WERI-Rb-1 (cell line): ENCODE data around the gene CFAP100.
A peak's percentile ranks its signal among the peaks of the same experiment; 100 is the strongest.

ENCODE experiments used
- DNase-seq: peaks from one replicate; pipeline ENCODE4 v3.0.0-alpha.2; 2020
- H3K27ac ChIP-seq: fragments of 250-450 bp; sonication (Bioruptor Pico); 2 replicates; pipeline ENCODE4 v1.5.1; 2020; ENCODE audit warnings: mild to moderate bottlenecking, moderate library complexity
- H3K27me3 ChIP-seq: fragments of 250-450 bp; sonication (Bioruptor Pico); 2 replicates; pipeline ENCODE4 v1.5.1; 2021; ENCODE audit warnings: mild to moderate bottlenecking, low read depth, moderate library complexity; ENCODE audit not compliant: insufficient read depth, severe bottlenecking
- H3K36me3 ChIP-seq: fragments of 250-450 bp; sonication (Bioruptor Pico); 2 replicates; pipeline ENCODE4 v1.5.1; 2020; ENCODE audit warnings: mild to moderate bottlenecking, moderate library complexity
- H3K4me3 ChIP-seq: 2 replicates; pipeline ENCODE4 v1.5.1; 2011; ENCODE audit warnings: low read depth, mild to moderate bottlenecking, control low read depth, low read length
- H3K9me3 ChIP-seq: fragments of 250-450 bp; sonication (Bioruptor Pico); 2 replicates; pipeline ENCODE4 v1.5.1; 2021; ENCODE audit warnings: mild to moderate bottlenecking, moderate library complexity; ENCODE audit not compliant: severe bottlenecking
- CTCF ChIP-seq: IDR thresholded peaks from 2 replicates; pipeline ENCODE4 v1.5.1; 2011; ENCODE audit warnings: low read depth, mild to moderate bottlenecking, control low read depth, inconsistent platforms, low read length

Gene CFAP100

DNA sequence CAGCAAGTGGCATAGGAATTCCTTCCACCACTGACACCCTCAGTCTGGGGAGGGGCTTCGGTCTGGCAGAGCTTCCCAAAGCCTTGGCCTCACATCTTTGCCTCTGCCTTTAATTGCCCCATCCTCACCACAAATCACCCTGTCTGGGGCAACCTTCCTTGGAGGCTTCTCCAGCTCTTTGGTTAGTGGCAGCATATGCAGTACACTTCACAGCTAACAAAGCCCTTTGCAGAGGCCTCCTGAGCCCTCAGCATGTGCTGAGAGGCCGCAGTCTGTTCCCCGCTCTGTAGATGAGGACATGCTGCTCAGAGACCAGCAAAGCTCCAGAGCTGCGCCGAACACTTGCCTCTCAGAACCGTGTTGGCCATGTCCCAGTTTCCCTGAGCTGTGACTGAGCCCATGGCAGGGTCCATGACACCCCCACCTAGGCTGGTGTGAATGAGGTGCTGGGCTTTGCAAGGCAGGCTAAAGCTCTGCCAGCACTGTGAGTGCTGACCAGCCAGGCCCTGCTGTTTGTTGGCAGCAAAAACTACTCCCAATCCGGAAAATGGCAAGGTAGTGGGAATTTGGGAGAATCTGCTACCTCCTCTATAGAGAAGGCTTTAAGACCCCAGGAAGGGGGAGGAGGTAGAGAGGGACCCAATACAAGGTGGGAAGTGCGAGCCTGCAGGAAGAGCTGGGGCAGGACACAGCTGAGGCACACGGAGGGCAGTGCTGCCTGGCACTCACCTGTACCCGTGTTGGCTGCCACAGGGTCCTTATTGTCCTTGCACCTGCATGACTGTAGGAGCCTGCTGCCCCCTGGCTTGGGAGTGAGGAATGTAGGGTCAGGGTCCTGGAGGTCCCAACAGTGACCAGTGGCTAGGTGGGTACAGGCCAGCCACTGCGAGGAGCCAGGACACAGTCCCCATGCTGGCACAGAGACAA, 29.1 kb upstream of the CFAP100 start:
- no peaks in the 10 kb centered on the region for H3K27me3 ChIP-seq
- H3K36me3 ChIP-seq, result no peaks in the 10 kb centered on the region
- TF ChIP-seq CTCF, result peak; percentile 42
- H3K9me3 ChIP-seq, result no peaks in the 10 kb centered on the region
- no peak for DNase-seq
- H3K4me3 ChIP-seq, result no peak overlapping the region
- no peak overlapping the region for H3K27ac ChIP-seq

GRCh38 chr3:126367316-126367805, 27.3 kb upstream of the CFAP100 start:
- H3K4me3 ChIP-seq, result no peak overlapping the region
- H3K27ac ChIP-seq, result no peak overlapping the region
- no peaks in the 10 kb centered on the region for H3K9me3 ChIP-seq
- no peaks in the 10 kb centered on the region for H3K27me3 ChIP-seq
- no peak for DNase-seq
- H3K36me3 ChIP-seq, result no peaks in the 10 kb centered on the region
- TF ChIP-seq CTCF, result no peak

DNA sequence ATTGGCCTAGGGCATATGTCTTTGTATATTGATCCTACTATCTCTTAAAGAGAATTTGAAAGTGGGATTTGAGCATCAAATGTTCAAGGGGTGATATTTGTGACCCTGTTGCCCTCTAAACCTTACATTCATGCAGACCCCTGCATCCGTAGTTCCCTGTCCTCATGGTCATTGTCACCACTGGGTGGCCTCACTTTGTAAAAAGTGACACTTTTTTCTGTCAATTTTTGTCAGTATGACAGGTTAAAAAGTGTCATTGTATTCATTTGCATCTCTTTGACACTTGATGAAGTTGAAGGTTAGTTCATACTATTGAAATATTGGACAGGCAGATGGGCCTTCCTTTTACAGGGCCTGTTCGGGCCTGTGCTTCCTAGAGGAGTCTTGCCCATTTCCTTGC, 25.2 kb upstream of the CFAP100 start:
- no peaks in the 10 kb centered on the region for H3K27me3 ChIP-seq
- DNase-seq, result no peak
- no peaks in the 10 kb centered on the region for H3K9me3 ChIP-seq
- no peaks in the 10 kb centered on the region for H3K36me3 ChIP-seq
- H3K27ac ChIP-seq, result no peak overlapping the region
- H3K4me3 ChIP-seq, result no peak overlapping the region
- no peak for TF ChIP-seq CTCF

DNA sequence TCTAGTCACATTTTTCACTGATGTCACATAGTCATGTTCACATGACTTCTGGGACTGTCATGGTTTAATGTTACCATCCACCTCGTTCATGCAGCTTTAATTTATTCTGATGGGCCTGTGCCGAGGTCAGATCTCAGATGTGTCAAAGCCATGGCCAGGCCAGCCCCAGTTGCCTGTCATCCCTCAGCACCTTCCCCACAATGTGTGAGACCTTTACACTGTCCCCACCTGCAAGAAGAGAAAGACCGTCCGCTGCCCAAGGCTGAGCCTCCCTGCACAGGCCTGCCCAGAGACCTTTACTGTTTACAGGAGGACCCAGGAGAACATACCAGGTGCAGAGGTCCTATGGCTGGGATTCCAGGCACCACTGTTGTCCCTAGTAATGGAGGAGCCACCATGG, 24.7 kb upstream of the CFAP100 start:
- Histone ChIP-seq H3K9me3 (no peaks in the 10 kb centered on the region), H3K36me3 (no peaks in the 10 kb centered on the region), H3K4me3 (no peak overlapping the region), H3K27ac (no peak overlapping the region), H3K27me3 (no peaks in the 10 kb centered on the region)
- DNase-seq, result no peak
- no peak for TF ChIP-seq CTCF

DNA sequence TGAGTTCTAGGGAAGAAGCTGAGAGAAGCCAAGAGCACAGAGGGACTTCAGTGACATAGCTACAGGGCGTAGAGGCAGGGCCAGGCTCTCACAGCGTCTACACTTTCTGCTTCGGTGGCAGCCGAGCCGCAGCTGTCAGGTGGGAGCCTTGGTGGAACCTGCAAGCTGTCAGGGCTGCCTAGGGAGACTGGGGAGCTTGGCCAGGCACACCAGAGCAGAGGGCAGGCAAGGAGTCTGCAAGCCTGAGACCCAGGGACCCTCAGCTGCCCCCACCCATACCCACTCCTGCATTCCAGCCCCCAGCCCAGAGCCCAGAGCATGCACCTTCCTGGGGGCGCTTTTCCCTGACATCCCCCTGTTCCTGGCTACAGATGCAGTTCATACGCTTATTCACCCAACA, 24.1 kb upstream of the CFAP100 start:
- TF ChIP-seq CTCF, result no peak
- H3K4me3 ChIP-seq, result no peak overlapping the region
- DNase-seq, result no peak
- H3K9me3 ChIP-seq, result no peaks in the 10 kb centered on the region
- H3K27ac ChIP-seq, result no peak overlapping the region
- no peaks in the 10 kb centered on the region for H3K36me3 ChIP-seq
- no peaks in the 10 kb centered on the region for H3K27me3 ChIP-seq
